SK-N-SH treated with all-trans-retinoic acid at 6 μM for 48 hours (cell line): Measurements from ENCODE around the gene PPP1R1C.
"Not testable (repeated sequence)": the region's sequence is repeated elsewhere in the genome, so short reads cannot be mapped to it uniquely, and the experiment has no call there.

Experiments used
- ATAC-seq: fragments of 200-7000 bp; cut with Tn5 transposase; 3 replicates; pipeline ENCODE4 v1.9.1; 2020; ENCODE audit warnings: mild to moderate bottlenecking, moderate library complexity
- ARNTL ChIP-seq: fragments of 450-650 bp; formaldehyde crosslinking; IDR thresholded peaks from 2 replicates; pipeline ENCODE4 v1.5.0; 2020; ENCODE audit warnings: low read depth, mild to moderate bottlenecking, moderate library complexity, borderline replicate concordance
- BACH2 ChIP-seq: fragments of 250-450 bp; sonication (Bioruptor Pico); IDR thresholded peaks from 2 replicates; pipeline ENCODE4 v1.9.0; 2021; ENCODE audit warnings: mild to moderate bottlenecking, borderline replicate concordance
- CSRNP3 ChIP-seq: fragments of 250-450 bp; sonication (Bioruptor Pico); IDR thresholded peaks from 2 replicates; pipeline ENCODE4 v1.5.1; 2021; ENCODE audit warnings: mild to moderate bottlenecking, moderate library complexity
- GLIS3 ChIP-seq: fragments of 250-450 bp; sonication (Bioruptor Pico); IDR thresholded peaks from 2 replicates; pipeline ENCODE4 v1.5.0; 2020; ENCODE audit warnings: mild to moderate bottlenecking, moderate library complexity
- ISL1 ChIP-seq: fragments of 250-450 bp; sonication (Bioruptor Pico); IDR thresholded peaks from 2 replicates; pipeline ENCODE4 v2.1.2; 2022; ENCODE audit warnings: mild to moderate bottlenecking, moderate library complexity
- OSR1 ChIP-seq: fragments of 250-450 bp; sonication (Bioruptor Pico); IDR thresholded peaks from 2 replicates; pipeline ENCODE4 v1.8.0; 2022; ENCODE audit warnings: moderate library complexity, mild to moderate bottlenecking, inconsistent platforms
- PATZ1 ChIP-seq: fragments of 250-450 bp; sonication (Bioruptor Pico); IDR thresholded peaks from 2 replicates; pipeline ENCODE4 v1.8.0; 2020; ENCODE audit warnings: mild to moderate bottlenecking, moderate library complexity, borderline replicate concordance
- PPARA ChIP-seq: fragments of 250-450 bp; sonication (Bioruptor Pico); IDR thresholded peaks from 2 replicates; pipeline ENCODE4 v1.5.0; 2020; ENCODE audit warnings: mild to moderate bottlenecking, borderline replicate concordance
- RARB ChIP-seq: fragments of 250-450 bp; sonication (Bioruptor Pico); IDR thresholded peaks from 2 replicates; pipeline ENCODE4 v1.8.0; 2021; ENCODE audit warnings: mild to moderate bottlenecking, moderate library complexity
- SNAI2 ChIP-seq: fragments of 250-450 bp; sonication (Bioruptor Pico); IDR thresholded peaks from 2 replicates; pipeline ENCODE4 v1.5.0; 2020; ENCODE audit warnings: mild to moderate bottlenecking, moderate library complexity
- TOX ChIP-seq: fragments of 250-450 bp; sonication (Bioruptor Pico); IDR thresholded peaks from 2 replicates; pipeline ENCODE4 v1.8.0; 2021; ENCODE audit warnings: mild to moderate bottlenecking, moderate library complexity, borderline replicate concordance
- ZC3H10 ChIP-seq: fragments of 250-450 bp; sonication (Bioruptor Pico); IDR thresholded peaks from 2 replicates; pipeline ENCODE4 v1.5.1; 2021; ENCODE audit warnings: mild to moderate bottlenecking, moderate library complexity
- ZFP3 ChIP-seq: fragments of 250-450 bp; sonication (Bioruptor Pico); IDR thresholded peaks from 2 replicates; pipeline ENCODE4 v1.5.0; 2020; ENCODE audit warnings: mild to moderate bottlenecking, moderate library complexity
- ZNF70 ChIP-seq: fragments of 450-650 bp; formaldehyde crosslinking; IDR thresholded peaks from 2 replicates; pipeline ENCODE4 v1.5.0; 2020; ENCODE audit warnings: mild to moderate bottlenecking, moderate library complexity

Gene PPP1R1C

GRCh38 chr2:181953881-181954537 lies 31.6 kb upstream of the PPP1R1C start:
- peak; percentile 72 for ATAC-seq

DNA sequence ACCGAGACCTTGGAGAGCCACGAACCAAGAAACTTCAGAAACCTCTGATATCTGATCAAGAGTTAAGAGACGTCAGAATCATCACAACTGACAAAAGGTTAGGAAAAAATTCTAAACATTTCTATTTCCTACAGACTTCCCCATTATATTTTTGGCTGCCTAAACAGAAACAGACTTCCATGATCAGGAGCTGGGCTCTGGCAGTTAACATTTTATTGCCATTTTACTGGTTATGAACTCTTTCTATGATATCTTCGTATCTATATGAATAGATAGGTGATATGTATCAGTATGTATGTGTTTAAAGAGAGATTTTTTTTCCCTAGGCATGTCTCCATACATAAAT lies 31.1 kb upstream of the PPP1R1C start:
- peak; percentile 47 for ATAC-seq
- TF ChIP-seq GLIS3 = no peak

More at GRCh38 chr2:181953881-181954537, 31.6 kb upstream of the PPP1R1C start:
- TF ChIP-seq ZFP3 (CRISPR knock-in tag) (no peak), GLIS3 (no peak), PATZ1 (no peak), PPARA (CRISPR knock-in tag) (no peak), ZC3H10 (no peak)

DNA sequence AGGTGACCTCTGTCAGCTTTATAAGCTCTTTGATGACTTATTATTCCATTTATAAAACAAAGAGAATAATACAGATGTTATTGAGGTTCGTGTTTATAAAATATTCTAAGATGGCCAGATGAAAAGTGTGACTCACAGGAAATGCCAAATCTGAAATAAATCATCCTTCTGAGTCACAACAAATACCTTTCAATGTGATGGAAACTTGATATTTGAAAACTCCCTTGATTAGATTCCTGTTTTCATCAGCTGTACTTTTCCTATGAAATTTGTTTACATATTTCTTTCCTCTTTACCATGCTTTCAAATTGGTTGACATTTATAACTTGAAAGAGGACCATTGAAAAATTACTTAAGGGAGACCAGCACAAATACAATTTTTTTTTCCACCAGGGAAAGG lies 30.6 kb upstream of the PPP1R1C start:
- TF ChIP-seq ZNF70 (CRISPR knock-in tag) (no peak), TOX (CRISPR knock-in tag) (peak; percentile 74; the same call in 1 of the 2 replicates)
- ATAC-seq = peak; percentile 15; the same call in 1 of the 3 replicates

DNA sequence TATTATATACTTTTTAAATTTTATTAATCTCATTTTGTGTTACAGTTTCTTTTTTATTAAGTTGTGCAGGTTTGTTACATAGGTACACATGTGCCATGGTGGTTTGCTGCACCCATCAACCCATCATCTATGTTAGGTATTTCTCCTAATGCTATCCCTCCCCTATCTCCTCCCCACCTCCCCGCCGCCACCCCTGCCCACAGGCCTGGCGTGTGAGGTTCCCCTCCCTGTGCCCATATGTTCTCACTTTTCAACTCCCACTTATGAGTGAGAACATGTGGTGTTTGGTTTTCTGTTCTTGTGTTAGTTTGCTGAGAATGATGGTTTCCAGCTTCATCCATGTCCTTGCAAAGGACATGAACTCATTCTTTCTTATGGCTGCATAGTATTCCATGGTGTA lies 29.8 kb upstream of the PPP1R1C start:
- ATAC-seq = not testable (repeated sequence)

GRCh38 chr2:181957668-181958067 lies 28.0 kb upstream of the PPP1R1C start:
- no peak for ATAC-seq
- TF ChIP-seq BACH2 (CRISPR knock-in tag) = no peak
- no peak for TF ChIP-seq SNAI2 (CRISPR knock-in tag)
- no peak for TF ChIP-seq RARB (CRISPR knock-in tag)
- no peak for TF ChIP-seq CSRNP3 (CRISPR knock-in tag)
- TF ChIP-seq, all 23 proteins: peak for 0

- ATAC-seq = no peak
- no peak for TF ChIP-seq CSRNP3 (CRISPR knock-in tag)
- TF ChIP-seq RARB (CRISPR knock-in tag) = no peak
- TF ChIP-seq GLIS3 = no peak
- TF ChIP-seq ISL1 (CRISPR knock-in tag) = no peak
- no peak for TF ChIP-seq ZFP3 (CRISPR knock-in tag)
- TF ChIP-seq ARNTL = no peak
- no peak for TF ChIP-seq OSR1 (CRISPR knock-in tag)
Observed at GRCh38 chr2:181958726-181959125, 26.9 kb upstream of the PPP1R1C start.

DNA sequence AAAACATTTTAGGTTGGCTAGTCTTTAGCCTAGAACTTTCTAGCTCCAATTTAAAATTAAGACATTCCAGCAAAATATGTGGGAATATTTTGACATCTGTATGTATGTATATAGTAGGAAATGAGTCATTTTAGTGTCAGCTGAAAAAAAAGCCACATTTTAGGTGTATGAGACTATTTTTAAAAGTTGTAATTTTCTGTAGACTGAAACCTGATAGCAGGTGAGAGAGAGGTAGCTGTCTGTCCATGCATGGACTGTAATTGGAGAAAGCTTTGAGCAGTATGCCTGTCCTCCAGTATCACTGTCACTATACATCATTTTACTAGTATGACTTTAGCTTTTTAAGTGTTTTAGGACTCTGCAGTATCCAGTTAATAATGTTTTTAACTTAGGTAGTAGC lies 26.1 kb upstream of the PPP1R1C start:
- no peak for TF ChIP-seq TOX (CRISPR knock-in tag)
- ATAC-seq = peak; percentile 72

DNA sequence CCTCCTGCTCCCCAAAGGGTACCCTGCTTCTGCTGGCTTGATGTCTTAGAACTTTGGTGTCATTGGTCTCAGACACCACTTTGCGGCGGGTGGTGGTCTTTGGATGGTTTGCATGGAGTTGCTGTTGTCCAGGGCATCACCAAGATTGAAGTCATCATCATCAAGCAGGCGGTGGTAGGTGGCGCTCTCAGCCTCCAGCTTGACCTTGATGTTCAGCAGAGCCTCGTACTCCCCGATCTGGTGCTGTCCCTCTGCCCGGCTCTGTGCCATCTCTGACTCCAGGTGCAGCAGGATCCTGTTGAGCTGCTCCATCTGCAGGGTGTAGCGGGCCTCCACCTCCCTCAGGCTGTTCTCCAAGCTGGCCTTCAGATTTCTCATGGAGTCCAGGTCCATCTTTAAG lies 24.5 kb upstream of the PPP1R1C start:
- ATAC-seq = not testable (repeated sequence)

- no peak for TF ChIP-seq ARNTL
- no peak for TF ChIP-seq RARB (CRISPR knock-in tag)
- TF ChIP-seq ZC3H10 = no peak
- TF ChIP-seq, all 23 proteins: peak for 0
- no peak for ATAC-seq
Observed at GRCh38 chr2:181962142-181962541, 23.5 kb upstream of the PPP1R1C start.
